SK-N-SH treated with all-trans-retinoic acid at 6 μM for 48 hours (cell line): ENCODE data around the gene SYNPO2.

ENCODE experiments used
- CREB5 ChIP-seq: fragments of 250-450 bp; sonication (Bioruptor Pico); IDR thresholded peaks from 2 replicates; pipeline ENCODE4 v1.5.1; 2020; ENCODE audit warnings: low read depth, mild to moderate bottlenecking, moderate library complexity
- ISL1 ChIP-seq: fragments of 250-450 bp; sonication (Bioruptor Pico); IDR thresholded peaks from 2 replicates; pipeline ENCODE4 v2.1.2; 2022; ENCODE audit warnings: mild to moderate bottlenecking, moderate library complexity
- PATZ1 ChIP-seq: fragments of 250-450 bp; sonication (Bioruptor Pico); IDR thresholded peaks from 2 replicates; pipeline ENCODE4 v1.8.0; 2020; ENCODE audit warnings: mild to moderate bottlenecking, moderate library complexity, borderline replicate concordance
- TSHZ2 ChIP-seq: fragments of 250-450 bp; sonication (Bioruptor Pico); IDR thresholded peaks from 2 replicates; pipeline ENCODE4 v1.5.0; 2020; ENCODE audit warnings: mild to moderate bottlenecking, moderate library complexity
- ZNF565 ChIP-seq: fragments of 450-650 bp; formaldehyde crosslinking; conservative IDR thresholded peaks from 2 replicates; pipeline ENCODE4 v1.5.0; 2020; ENCODE audit warnings: low read depth, mild to moderate bottlenecking, moderate library complexity
- ZNF70 ChIP-seq: fragments of 450-650 bp; formaldehyde crosslinking; IDR thresholded peaks from 2 replicates; pipeline ENCODE4 v1.5.0; 2020; ENCODE audit warnings: mild to moderate bottlenecking, moderate library complexity
- ZNF8 ChIP-seq: fragments of 450-650 bp; formaldehyde crosslinking; IDR thresholded peaks from 2 replicates; pipeline ENCODE4 v1.5.0; 2020; ENCODE audit warnings: mild to moderate bottlenecking, moderate library complexity

- TF ChIP-seq ISL1 (no peak), CREB5 (no peak), ZNF565 (no peak), PATZ1 (CRISPR knock-in tag) (no peak), TSHZ2 (CRISPR knock-in tag) (no peak), ZNF70 (CRISPR knock-in tag) (no peak), ZNF8 (no peak)
Observed at GRCh38 chr4:118839221-118839927, 49.3 kb upstream of the SYNPO2 start.
